Measurements from ENCODE around the gene DVL2.

Gene DVL2

DNA sequence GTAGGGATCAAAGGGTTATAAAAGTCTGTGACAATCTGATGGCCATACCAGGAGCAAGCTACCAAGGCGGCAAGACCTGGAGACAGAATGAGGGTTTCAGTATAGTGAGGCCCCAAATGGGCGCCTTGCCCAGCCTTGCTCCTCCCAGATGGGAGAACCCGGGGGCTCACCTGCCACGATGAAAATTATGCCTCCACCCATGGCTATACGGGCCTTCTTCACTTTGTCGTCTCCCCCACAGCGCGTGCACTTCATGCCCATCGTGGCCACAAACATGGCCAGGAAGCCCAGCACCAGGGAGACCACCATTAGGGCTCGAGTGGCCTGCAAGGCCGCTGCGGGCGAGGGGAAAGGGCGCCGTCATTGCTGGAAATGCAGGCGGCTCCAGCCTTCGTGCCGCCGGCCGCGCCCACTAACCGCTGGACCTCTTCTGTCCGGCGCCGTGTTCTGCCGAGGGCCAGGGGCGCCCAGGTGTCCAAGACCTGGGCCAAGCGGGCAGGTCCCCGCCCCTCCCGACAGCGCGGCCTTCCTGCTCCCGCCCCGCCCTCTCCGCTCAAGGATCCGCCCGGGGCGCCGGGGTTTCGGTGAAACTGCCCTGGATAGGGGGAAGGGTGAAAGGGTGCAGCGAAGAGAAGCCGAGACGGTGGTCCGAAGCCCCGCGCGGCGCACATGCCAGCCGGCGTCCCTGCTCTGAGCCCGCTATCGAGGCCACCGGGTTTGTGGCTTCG is 26.5 kb upstream of the DVL2 start:
- Histone ChIP-seq H3K27ac (replicated peaks) (no peak overlapping the region), H3K4me3 (replicated peaks; ENCODE audit: insufficient read depth, low read length) (no peak overlapping the region), H3K27me3 (ENCODE audit: insufficient read depth, poor library complexity, severe bottlenecking) (peaks cover 2% of the 10 kb centered on the region)
- no peak for DNase-seq (ENCODE audit: low read depth in 1 of 2, low spot score in 1 of 2)
- TF ChIP-seq, protein P1, sequence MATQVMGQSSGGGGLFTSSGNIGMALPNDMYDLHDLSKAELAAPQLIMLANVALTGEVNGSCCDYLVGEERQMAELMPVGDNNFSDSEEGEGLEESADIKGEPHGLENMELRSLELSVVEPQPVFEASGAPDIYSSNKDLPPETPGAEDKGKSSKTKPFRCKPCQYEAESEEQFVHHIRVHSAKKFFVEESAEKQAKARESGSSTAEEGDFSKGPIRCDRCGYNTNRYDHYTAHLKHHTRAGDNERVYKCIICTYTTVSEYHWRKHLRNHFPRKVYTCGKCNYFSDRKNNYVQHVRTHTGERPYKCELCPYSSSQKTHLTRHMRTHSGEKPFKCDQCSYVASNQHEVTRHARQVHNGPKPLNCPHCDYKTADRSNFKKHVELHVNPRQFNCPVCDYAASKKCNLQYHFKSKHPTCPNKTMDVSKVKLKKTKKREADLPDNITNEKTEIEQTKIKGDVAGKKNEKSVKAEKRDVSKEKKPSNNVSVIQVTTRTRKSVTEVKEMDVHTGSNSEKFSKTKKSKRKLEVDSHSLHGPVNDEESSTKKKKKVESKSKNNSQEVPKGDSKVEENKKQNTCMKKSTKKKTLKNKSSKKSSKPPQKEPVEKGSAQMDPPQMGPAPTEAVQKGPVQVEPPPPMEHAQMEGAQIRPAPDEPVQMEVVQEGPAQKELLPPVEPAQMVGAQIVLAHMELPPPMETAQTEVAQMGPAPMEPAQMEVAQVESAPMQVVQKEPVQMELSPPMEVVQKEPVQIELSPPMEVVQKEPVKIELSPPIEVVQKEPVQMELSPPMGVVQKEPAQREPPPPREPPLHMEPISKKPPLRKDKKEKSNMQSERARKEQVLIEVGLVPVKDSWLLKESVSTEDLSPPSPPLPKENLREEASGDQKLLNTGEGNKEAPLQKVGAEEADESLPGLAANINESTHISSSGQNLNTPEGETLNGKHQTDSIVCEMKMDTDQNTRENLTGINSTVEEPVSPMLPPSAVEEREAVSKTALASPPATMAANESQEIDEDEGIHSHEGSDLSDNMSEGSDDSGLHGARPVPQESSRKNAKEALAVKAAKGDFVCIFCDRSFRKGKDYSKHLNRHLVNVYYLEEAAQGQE (IDR thresholded peaks at IDR 0.05; ENCODE audit: insufficient replicate concordance, low read depth): no peak
- 0 out of 2 replicates have a peak, but pooled peaks have one; percentile 13 for TF ChIP-seq POLR2AphosphoS5 (IDR thresholded peaks at IDR 0.05; ENCODE audit: low read depth)
- TF ChIP-seq SPI1 (IDR thresholded peaks at IDR 0.05; ENCODE audit: borderline replicate concordance, low read depth): no peak
- TF ChIP-seq GABPA (IDR thresholded peaks at IDR 0.05; ENCODE audit: low read depth): no peak

DNA sequence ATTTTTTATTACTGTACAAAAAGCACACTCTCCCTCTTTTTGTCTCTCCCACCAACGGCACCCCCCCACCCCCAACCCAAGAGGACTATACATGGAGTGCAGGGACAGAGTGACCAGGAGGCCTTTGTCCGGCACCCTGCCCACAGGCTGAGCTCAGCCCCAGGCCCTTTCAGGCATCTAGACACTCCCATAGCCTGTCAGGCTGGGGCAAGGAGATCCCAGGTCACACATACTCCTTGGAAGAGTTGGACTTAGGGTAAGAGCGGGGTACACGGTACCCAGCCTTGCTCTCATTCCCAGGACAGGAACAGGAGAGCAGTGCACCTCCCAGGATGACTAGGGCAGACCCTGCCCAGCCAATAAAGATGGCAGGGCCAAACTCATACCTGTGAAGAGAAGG is 25.8 kb upstream of the DVL2 start:
- DNase-seq (ENCODE audit: low read depth in 1 of 2, low spot score in 1 of 2): no peak
- peaks cover 2% of the 10 kb centered on the region for H3K27me3 ChIP-seq (ENCODE audit: insufficient read depth, poor library complexity, severe bottlenecking)
- no peak overlapping the region for H3K27ac ChIP-seq (replicated peaks)
- TF ChIP-seq, protein P1 (IDR thresholded peaks at IDR 0.05; ENCODE audit: insufficient replicate concordance, low read depth): no peak
- TF ChIP-seq GABPA (IDR thresholded peaks at IDR 0.05; ENCODE audit: low read depth) (no peak), CTCF (IDR thresholded peaks at IDR 0.05; ENCODE audit: insufficient read depth, low read length) (no peak), POLR2AphosphoS5 (IDR thresholded peaks at IDR 0.05; ENCODE audit: low read depth) (no peak), SPI1 (IDR thresholded peaks at IDR 0.05; ENCODE audit: borderline replicate concordance, low read depth) (no peak)
- H3K4me3 ChIP-seq (replicated peaks; ENCODE audit: insufficient read depth, low read length): no peak overlapping the region

- no peak for TF ChIP-seq POLR2AphosphoS5 (IDR thresholded peaks at IDR 0.05; ENCODE audit: low read depth)
- TF ChIP-seq, protein P1 (IDR thresholded peaks at IDR 0.05; ENCODE audit: insufficient replicate concordance, low read depth): no peak
- no peak for TF ChIP-seq GABPA (IDR thresholded peaks at IDR 0.05; ENCODE audit: low read depth)
- no peak for TF ChIP-seq SPI1 (IDR thresholded peaks at IDR 0.05; ENCODE audit: borderline replicate concordance, low read depth)
- no peak for TF ChIP-seq CTCF (IDR thresholded peaks at IDR 0.05; ENCODE audit: insufficient read depth, low read length)
- Histone ChIP-seq H3K27me3 (ENCODE audit: insufficient read depth, poor library complexity, severe bottlenecking) (peaks cover 2% of the 10 kb centered on the region), H3K27ac (replicated peaks) (no peak overlapping the region), H3K4me3 (replicated peaks; ENCODE audit: insufficient read depth, low read length) (no peak overlapping the region)
- no peak for DNase-seq (ENCODE audit: low read depth in 1 of 2, low spot score in 1 of 2)
These were observed 25.2 kb upstream of the DVL2 start for GRCh38 chr17:7259555-7259889.

All from HL-60 (cell line).